H1 (cell line): ENCODE data around the gene NEURL4.

ENCODE experiments used
- CREB1 ChIP-seq: IDR thresholded peaks from 2 replicates; pipeline ENCODE4 v1.6.1; 2012; ENCODE audit warnings: inconsistent platforms
- POLR2A ChIP-seq, 2 experiments: IDR thresholded peaks; 1 replicate in 1 of 2; 2 replicates in 1 of 2; pipeline ENCODE4 v1.6.1; 2011; ENCODE audit warnings: low read depth in 2 of 2, low read length in 2 of 2, mild to moderate bottlenecking in 2 of 2; ENCODE audit errors: control extremely low read depth in 1 of 2
- YY1 ChIP-seq: IDR thresholded peaks from 2 replicates; pipeline ENCODE4 v1.6.1; 2011; ENCODE audit warnings: low read depth, mild to moderate bottlenecking, low read length

- no peak for TF ChIP-seq POLR2A (IDR thresholded peaks at IDR 0.05; ENCODE audit: control extremely low read depth in 1 of 2, low read depth in 2 of 2, low read length in 2 of 2)
- TF ChIP-seq YY1, result no peak
- TF ChIP-seq CREB1, result no peak
Measured at GRCh38 chr17:7315570-7316235, 13.4 kb downstream of the NEURL4 start.
